Kidney epithelial cell (primary cell): ENCODE data around the gene BTBD9. TPM values are rescaled to one million over a fixed set of nuclear protein-coding genes. Genes with fewer than 3 reads are reported as not detected.

Source experiments
- DNase-seq: peaks from one replicate; pipeline ENCODE4 v3.0.0-alpha.2; 2010; ENCODE audit warnings: low read depth
- H3K27me3 ChIP-seq: 2 replicates; pipeline ENCODE4 v1.6.0; 2011; ENCODE audit warnings: low read length; ENCODE audit not compliant: control insufficient read depth, insufficient read depth
- H3K36me3 ChIP-seq: 2 replicates; pipeline ENCODE4 v1.5.1; 2011; ENCODE audit warnings: low read length; ENCODE audit not compliant: control insufficient read depth, insufficient read depth
- H3K4me3 ChIP-seq: 2 replicates; pipeline ENCODE4 v1.5.1; 2011; ENCODE audit warnings: low read depth, mild to moderate bottlenecking, control low read depth, low read length
- total RNA-seq: library from RNA; depleted of rRNA; stranded (reverse); fragments of >200 nt; gene quantifications from 2 replicates; pipeline ENCODE4 v1.2.3, GENCODE V29; 2015
- TF ChIP-seq, protein P1 (sequence below): IDR thresholded peaks from 2 replicates; pipeline ENCODE4 v1.5.1; 2011; ENCODE audit warnings: mild to moderate bottlenecking, moderate library complexity, low read length, control low read depth, inconsistent platforms; ENCODE audit not compliant: insufficient read depth, poor library complexity, severe bottlenecking

The BTBD9 gene
- total RNA-seq, 1 donor from 2014 or later = 7.3 TPM

DNA sequence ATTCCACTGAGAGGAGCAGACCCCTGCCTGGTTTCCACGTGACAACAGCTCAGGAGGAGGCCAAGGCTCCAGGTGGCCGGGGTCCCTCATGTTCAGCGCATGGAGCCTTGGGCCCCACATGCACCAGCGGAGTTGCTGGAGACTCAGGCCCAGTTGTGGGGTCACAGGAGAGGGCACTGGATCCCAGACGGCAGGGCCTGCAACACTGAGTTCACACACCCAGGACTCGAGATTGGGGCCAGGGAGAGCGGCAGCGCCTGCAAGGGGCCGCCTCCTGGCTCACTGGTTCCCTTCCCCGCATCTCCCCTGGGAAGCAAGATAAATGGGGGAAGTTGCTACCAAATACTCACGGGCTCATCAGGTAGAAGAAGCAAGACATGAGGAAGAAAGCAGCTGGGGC, 472.1 kb downstream of the BTBD9 start:
- Histone ChIP-seq H3K27me3 (no peaks in the 10 kb centered on the region), H3K36me3 (no peaks in the 10 kb centered on the region), H3K4me3 (no peak overlapping the region)
- DNase-seq = no peak
- TF ChIP-seq, protein P1, sequence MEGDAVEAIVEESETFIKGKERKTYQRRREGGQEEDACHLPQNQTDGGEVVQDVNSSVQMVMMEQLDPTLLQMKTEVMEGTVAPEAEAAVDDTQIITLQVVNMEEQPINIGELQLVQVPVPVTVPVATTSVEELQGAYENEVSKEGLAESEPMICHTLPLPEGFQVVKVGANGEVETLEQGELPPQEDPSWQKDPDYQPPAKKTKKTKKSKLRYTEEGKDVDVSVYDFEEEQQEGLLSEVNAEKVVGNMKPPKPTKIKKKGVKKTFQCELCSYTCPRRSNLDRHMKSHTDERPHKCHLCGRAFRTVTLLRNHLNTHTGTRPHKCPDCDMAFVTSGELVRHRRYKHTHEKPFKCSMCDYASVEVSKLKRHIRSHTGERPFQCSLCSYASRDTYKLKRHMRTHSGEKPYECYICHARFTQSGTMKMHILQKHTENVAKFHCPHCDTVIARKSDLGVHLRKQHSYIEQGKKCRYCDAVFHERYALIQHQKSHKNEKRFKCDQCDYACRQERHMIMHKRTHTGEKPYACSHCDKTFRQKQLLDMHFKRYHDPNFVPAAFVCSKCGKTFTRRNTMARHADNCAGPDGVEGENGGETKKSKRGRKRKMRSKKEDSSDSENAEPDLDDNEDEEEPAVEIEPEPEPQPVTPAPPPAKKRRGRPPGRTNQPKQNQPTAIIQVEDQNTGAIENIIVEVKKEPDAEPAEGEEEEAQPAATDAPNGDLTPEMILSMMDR = no peak

DNA sequence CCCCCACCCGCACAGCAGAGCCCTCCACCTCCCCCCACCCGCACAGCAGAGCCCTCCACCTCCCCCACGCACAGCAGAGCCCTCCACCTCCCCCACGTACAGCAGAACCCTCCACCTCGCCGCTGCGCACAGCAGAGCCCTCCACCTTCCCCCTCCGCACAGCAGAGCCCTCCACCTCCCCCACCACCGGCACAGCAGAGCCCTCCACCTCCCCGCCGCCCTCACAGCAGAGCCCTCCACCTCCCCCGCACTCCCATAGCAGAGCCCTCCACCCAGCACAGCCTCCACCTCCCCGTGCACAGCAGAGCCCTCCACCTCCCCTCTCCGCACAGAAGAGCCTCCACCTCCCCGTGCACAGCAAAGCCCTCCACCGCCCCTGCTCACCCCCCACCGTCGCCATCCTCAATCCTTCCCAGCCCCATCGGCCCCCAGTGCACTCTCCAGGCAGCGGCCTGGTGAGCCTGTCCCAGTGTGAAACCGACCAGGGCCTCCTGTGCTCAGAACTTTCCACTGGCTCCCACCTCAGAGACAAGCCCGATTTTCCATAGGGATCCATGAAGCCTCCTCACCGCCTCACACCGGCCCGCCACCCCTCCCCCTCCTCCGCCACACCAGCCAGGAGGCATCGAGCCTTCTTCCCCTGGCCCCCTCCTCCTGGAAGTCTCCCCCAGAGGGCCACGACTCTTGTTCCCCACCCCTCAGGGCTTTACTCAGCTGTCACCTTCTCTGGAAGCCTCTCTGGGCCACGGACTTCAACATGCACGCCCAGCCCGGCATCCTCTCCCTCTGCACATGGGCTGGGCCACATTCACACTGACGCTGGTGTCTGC, 473.1 kb downstream of the BTBD9 start:
- DNase-seq = no peak
- Histone ChIP-seq H3K36me3 (no peaks in the 10 kb centered on the region), H3K4me3 (no peak overlapping the region), H3K27me3 (no peaks in the 10 kb centered on the region)
- TF ChIP-seq, protein P1 = no peak

DNA sequence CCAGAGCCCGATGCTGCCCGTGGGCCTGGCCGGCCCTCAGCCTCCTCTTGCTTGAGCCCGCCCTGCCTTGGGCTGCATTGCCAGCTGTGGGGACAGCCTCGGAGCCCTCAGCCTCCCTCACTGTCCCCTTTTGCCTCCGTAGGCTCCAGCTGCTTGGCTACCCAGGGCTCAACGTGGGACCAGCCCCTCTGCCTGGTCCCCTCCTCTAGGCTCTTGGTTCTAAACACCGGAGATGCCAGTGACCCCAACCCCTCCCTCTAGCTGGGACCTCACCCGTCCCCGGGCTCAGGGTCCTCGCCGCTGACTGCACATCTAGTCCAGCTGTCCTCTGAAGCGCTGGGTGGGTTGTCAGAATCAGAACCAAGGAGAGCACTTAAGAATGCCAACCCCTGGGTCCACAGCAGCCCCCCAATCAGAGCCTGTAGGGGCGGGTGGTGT, 475.0 kb downstream of the BTBD9 start:
- Histone ChIP-seq H3K27me3 (no peaks in the 10 kb centered on the region), H3K4me3 (no peak overlapping the region), H3K36me3 (no peaks in the 10 kb centered on the region)
- TF ChIP-seq, protein P1 = no peak
- no peak for DNase-seq

DNA sequence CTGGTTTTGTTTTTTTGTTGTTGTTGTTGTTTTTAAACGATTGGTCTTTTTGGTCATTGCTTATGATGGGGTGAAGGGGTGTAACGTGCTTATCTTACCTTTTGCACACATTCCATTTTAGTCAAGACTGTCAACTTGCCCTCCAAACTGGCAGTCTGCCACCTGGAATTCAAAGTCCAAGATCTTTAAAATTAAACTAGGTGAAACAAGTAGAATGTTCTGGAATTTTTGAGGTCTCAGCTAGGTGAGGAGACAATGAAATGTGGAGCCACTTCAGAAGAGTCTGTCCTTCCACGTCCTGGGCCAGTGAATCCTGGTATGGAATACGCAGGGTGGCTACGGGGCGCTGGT, 475.6 kb downstream of the BTBD9 start:
- no peak for DNase-seq
- Histone ChIP-seq H3K36me3 (no peaks in the 10 kb centered on the region), H3K27me3 (no peaks in the 10 kb centered on the region), H3K4me3 (no peak overlapping the region)
- TF ChIP-seq, protein P1 = no peak

DNA sequence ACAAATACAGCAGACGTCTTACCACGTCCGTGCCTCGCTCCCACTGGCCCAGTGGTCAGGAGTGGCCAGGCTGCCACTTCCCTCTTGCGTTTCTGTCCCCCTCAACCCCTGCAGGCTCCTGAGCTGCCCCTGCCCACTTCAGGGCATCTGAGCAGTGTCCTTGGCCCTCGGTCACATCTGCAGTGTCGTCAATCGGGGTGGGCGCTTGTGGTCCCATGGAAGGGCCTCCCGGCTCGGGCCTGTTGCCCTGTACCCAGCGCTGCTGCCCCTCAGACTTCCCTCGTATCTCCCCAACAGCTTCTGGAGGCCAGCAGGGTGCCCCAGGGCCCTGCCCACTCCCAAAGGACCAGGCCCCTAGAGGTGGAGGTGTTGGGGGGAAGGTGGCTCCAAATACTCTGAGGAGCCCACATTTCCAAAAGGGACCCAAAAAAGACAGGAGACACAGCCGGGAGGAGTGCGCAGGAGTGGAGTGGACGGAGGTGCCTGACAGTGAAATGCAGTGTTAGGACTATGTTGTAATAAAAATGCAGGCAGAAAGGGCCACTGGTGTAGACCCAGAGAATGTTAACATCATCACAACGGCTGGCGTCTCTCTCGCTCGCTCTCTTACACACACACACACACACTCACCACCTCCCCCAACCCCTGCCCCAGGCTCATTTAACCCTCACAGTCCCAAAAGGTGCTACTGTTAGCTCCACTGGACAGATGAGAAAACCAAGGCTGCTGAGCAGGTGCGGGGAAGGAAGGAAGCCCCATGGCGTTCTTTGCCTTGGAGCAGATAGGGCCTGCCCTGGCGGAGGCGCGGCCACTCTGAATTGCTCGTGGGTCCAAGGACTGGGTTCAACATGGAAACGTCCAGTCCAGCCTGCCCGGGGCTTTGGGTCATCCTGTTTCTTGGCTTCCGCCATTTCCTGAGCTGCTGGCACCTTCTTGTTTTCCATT, 476.3 kb downstream of the BTBD9 start:
- no peaks in the 10 kb centered on the region for H3K27me3 ChIP-seq
- TF ChIP-seq, protein P1 = no peak

More for the DNA sequence above, 476.3 kb downstream of the BTBD9 start:
- no peak for DNase-seq
- H3K36me3 ChIP-seq = no peaks in the 10 kb centered on the region
- H3K4me3 ChIP-seq = no peak overlapping the region
